Measurements from ENCODE around the gene SLC31A1.
A peak's percentile ranks its signal among the peaks of the same experiment; 100 is the strongest.

SLC31A1 gene

DNA sequence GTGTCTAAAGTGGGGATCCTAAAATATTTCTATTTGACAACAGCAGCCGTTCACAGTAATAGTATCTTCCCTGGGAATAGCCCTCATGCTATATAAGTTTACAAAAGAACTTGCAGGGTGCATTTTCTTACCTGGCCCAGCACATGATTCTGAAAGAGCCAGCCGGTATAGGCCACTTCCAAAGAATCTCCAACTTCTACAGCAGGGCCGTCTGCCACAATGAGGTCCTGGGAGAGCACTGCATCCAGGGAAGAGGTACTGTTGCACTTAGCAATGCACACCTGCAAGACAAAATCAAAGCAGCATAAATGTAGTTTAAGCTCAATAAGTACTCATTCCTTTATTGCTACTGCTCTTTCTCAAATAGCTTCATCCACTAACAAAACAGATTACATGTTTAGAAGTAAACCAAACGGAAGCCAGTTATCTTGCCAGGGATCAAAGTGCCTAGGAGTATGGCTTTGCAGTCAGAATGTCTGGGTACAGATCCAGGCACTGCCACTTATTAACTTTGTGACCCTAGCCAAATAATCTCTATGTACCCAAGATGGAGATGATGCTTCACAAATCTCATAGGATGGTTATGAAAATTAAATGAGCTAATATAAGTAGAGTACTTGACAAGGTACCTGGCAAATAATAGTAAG lies 21.5 kb upstream of the SLC31A1 start:
- peaks cover 24% of the 10 kb centered on the region for H3K36me3 ChIP-seq (replicated peaks)
- H3K27me3 ChIP-seq (ENCODE audit: low read depth): no peaks in the 10 kb centered on the region
- no peaks in the 10 kb centered on the region for H3K4me1 ChIP-seq
- H3K9me3 ChIP-seq: no peaks in the 10 kb centered on the region
- no peak overlapping the region for H3K4me3 ChIP-seq
- DNase-seq (ENCODE audit: low spot score in 2 of 2): no peak
- in situ Hi-C loops (cut with MboI; ENCODE audit: low sequenced_read_pairs): no loop called here

DNA sequence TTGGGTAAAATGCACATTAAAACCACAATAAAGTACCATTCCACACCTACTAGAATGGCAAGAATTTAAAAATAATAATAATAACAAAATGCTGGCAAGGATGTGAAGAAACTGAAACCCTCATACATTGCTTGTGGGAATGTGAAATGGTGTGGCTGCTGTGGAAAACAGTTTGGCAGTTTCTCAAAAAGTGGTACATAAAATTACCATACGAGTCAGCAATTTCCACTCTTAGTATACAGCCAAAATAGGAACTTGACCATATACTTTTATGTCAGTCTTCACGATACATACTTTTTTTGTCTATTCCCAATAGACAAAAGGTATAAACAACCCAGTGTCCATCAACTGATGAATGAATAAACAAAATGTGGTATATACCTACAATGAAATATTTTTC lies 15.9 kb upstream of the SLC31A1 start:
- no peaks in the 10 kb centered on the region for H3K4me1 ChIP-seq
- no peak for DNase-seq (ENCODE audit: low spot score in 2 of 2)
- H3K27me3 ChIP-seq (ENCODE audit: low read depth): no peaks in the 10 kb centered on the region
- peaks cover 18% of the 10 kb centered on the region for H3K36me3 ChIP-seq (replicated peaks)
- no peak overlapping the region for H3K4me3 ChIP-seq
- no peaks in the 10 kb centered on the region for H3K9me3 ChIP-seq
- in situ Hi-C loops (cut with MboI; ENCODE audit: low sequenced_read_pairs): no loop called here

DNA sequence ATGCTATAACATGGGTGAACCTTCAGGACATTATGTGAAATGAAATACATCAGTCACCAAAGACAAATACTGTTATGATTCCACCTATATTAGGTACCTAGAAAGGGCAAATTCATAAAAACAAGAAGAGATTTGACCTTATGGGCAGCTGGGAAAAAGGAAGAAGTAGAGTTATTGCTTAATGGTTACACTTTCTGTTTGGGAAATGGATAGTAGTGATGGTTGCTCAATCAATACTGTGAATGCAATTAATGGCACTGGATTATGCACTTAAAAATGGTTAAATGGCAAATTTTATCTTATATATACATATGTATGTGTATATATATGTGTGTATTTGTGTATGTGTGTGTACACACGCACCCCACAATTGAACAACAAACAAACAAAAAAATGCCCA lies 15.5 kb upstream of the SLC31A1 start:
- in situ Hi-C loops (cut with MboI; ENCODE audit: low sequenced_read_pairs): no loop called here
- Histone ChIP-seq H3K9me3 (no peaks in the 10 kb centered on the region), H3K4me3 (no peak overlapping the region), H3K36me3 (replicated peaks) (peaks cover 23% of the 10 kb centered on the region), H3K27me3 (ENCODE audit: low read depth) (no peaks in the 10 kb centered on the region), H3K4me1 (no peaks in the 10 kb centered on the region)
- DNase-seq (ENCODE audit: low spot score in 2 of 2): no peak

DNA sequence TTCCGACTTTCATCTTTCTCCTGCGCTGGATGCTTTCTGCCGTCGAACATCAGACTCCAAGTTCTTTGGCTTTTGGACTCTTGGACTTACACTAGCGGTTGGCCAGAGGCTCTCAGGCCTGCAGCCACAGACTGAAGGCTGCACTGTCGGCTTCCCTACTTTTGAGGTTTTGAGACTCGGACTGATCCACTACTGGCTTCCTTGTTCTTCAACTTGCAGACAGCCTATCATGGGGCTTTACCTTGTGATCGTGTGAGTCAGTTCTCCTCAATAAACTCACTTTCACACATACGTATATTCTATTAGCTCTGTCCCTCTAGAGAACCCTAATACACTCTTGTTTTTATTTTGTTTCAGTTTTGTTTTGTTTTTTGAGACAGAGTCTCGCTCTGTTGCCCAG lies 10.5 kb upstream of the SLC31A1 start:
- Histone ChIP-seq H3K27me3 (ENCODE audit: low read depth) (no peaks in the 10 kb centered on the region), H3K4me3 (no peak overlapping the region), H3K36me3 (replicated peaks) (peaks cover 21% of the 10 kb centered on the region), H3K4me1 (no peaks in the 10 kb centered on the region), H3K9me3 (no peaks in the 10 kb centered on the region)
- DNase-seq (ENCODE audit: low spot score in 2 of 2): no peak
- in situ Hi-C loops (cut with MboI; ENCODE audit: low sequenced_read_pairs): no loop called here

DNA sequence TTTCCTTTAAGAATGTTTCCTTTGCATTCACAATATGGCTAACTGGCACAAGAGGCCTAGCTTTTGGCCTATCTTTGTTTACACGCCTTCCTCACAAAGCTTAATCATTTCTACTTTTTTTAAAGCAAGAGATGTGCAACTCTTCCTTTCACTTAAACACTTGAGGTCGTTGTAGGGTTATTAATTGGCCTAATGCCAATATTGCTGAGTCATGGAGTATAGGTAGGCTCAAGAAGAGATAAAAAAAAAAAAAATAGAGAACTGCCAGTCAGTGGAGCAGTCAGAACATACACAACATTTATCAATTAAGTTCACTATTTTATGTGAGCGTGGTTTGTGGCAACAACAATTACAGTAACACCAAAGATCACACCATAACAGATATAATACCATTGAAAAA lies 6.2 kb upstream of the SLC31A1 start:
- Histone ChIP-seq H3K4me3 (no peak overlapping the region), H3K9me3 (no peaks in the 10 kb centered on the region), H3K4me1 (peaks cover 13% of the 10 kb centered on the region), H3K27me3 (ENCODE audit: low read depth) (no peaks in the 10 kb centered on the region), H3K36me3 (replicated peaks) (peaks cover 10% of the 10 kb centered on the region; the same call in 1 of the 2 replicates)
- DNase-seq (ENCODE audit: low spot score in 2 of 2): no peak
- in situ Hi-C loops (cut with MboI; ENCODE audit: low sequenced_read_pairs): no loop called here

DNA sequence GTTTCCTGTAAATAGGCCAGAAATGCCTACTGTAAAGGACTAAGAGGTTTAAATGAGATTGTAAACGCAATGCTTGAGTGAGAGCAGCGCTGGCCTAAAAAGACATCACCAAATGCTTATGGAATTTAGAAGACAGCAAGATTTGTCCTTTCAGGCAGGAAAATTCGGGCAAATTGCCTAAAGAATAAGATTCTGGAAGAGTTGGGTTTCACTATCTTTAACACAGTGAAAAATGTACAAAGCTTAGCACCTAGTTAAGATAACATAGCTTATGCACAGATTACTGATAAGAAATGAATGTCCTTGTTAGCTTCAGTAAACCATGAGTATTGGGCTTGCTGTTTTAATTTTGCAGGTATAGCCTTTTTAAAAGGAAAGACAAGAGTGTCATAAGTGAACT lies 4.9 kb upstream of the SLC31A1 start:
- H3K4me3 ChIP-seq: no peak overlapping the region
- in situ Hi-C loops (cut with MboI; ENCODE audit: low sequenced_read_pairs): no loop called here
- H3K36me3 ChIP-seq (replicated peaks): peaks cover 3% of the 10 kb centered on the region; the same call in 1 of the 2 replicates
- no peaks in the 10 kb centered on the region for H3K27me3 ChIP-seq (ENCODE audit: low read depth)
- no peaks in the 10 kb centered on the region for H3K9me3 ChIP-seq
- H3K4me1 ChIP-seq: peaks cover 15% of the 10 kb centered on the region
- DNase-seq (ENCODE audit: low spot score in 2 of 2): no peak

DNA sequence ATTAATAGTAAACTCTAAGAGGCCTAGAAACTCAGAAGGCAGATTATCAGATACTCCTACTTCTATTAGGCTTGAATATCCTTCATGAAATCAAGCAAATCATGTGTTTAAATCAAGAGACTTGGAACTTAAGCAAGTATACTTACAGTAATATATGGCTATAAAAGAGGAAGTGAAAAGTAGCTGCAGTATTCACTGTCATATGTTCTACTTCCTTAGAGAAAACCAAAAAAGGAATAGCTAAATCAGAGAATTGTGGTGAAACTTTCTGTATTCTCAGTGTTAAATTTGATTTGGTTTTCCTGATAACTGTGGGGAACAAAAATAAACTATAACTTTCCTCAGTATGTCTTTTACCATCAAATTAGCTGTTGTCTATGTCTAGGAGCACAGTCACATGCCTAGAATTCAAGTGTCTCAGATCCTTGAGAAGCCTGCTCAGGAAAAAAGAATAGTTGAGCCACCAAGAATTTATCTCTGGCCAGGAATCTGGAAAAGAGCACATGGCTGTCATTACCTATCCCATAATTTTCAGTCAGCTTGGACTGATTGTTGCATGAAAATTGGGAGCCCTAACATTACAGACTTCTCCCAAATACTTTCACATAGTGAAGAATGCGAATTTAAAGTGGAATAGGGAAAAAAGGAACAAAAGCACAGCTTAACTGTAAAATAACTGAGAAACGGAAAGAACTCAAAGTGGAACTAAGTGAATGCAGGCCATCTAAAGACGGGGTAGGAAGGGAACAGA lies 2.0 kb upstream of the SLC31A1 start:
- Histone ChIP-seq H3K4me3 (peak overlapping the region; percentile 80), H3K9me3 (no peaks in the 10 kb centered on the region), H3K27me3 (ENCODE audit: low read depth) (no peaks in the 10 kb centered on the region), H3K36me3 (replicated peaks) (peaks cover 3% of the 10 kb centered on the region; the same call in 1 of the 2 replicates), H3K4me1 (peaks cover 24% of the 10 kb centered on the region)
- in situ Hi-C loops (cut with MboI; ENCODE audit: low sequenced_read_pairs): no loop called here
- no peak for DNase-seq (ENCODE audit: low spot score in 2 of 2)

DNA sequence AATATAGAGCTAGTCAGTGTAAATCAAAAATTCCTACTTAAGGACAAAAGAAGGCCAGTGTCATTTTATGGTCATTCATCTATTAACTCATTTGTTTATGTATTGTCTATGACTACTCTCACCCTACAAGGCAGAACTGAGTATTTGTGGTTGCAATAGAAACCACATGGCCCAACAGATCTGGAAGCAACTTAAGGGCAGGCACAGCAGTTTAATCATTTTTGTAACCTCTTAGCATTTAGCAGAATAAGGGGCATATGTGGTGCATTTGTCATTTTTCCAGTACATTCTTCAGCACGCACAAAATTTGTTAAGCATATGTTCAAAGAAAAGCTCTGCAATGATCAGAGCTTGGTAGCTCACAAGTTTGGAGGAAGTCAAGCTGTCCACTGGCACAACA lies 1.4 kb upstream of the SLC31A1 start:
- DNase-seq (ENCODE audit: low spot score in 2 of 2): no peak
- H3K36me3 ChIP-seq (replicated peaks): peaks cover 2% of the 10 kb centered on the region; the same call in 1 of the 2 replicates
- peak overlapping the region; percentile 80 for H3K4me3 ChIP-seq
- in situ Hi-C loops (cut with MboI; ENCODE audit: low sequenced_read_pairs): no loop called here
- peaks cover 24% of the 10 kb centered on the region for H3K4me1 ChIP-seq
- H3K27me3 ChIP-seq (ENCODE audit: low read depth): no peaks in the 10 kb centered on the region
- no peaks in the 10 kb centered on the region for H3K9me3 ChIP-seq

DNA sequence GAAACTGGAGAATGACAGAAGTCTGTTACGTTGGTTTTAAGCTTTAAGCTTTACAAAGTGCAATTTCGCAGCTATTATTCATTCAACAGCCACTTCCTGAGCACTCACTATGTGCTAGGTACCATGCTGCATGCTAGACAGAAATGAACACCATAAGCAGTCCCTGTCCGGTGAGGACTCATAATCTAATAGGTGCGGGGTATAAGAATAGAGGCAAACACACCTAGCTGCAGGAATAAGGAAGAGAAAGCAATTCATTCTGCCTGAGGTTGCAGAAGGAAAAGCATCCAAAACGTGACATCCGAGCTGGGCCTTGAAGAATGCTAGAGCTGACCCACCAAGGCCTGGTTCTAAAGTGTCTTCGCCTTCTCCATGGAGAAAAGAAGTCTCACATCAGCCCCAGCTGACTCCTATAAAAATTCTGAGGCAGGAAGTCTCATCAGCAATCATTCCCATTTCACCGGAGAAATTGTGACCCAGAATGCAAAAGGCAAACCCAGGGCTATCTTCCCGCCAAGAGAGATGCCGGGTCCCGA lies 809 bp upstream of the SLC31A1 start:
- Histone ChIP-seq H3K4me3 (peak overlapping the region; percentile 80), H3K36me3 (replicated peaks) (peaks cover 2% of the 10 kb centered on the region; the same call in 1 of the 2 replicates), H3K27me3 (ENCODE audit: low read depth) (no peaks in the 10 kb centered on the region), H3K4me1 (peaks cover 24% of the 10 kb centered on the region), H3K9me3 (no peaks in the 10 kb centered on the region)
- in situ Hi-C loops (cut with MboI; ENCODE audit: low sequenced_read_pairs): no loop called here
- no peak for DNase-seq (ENCODE audit: low spot score in 2 of 2)

DNA sequence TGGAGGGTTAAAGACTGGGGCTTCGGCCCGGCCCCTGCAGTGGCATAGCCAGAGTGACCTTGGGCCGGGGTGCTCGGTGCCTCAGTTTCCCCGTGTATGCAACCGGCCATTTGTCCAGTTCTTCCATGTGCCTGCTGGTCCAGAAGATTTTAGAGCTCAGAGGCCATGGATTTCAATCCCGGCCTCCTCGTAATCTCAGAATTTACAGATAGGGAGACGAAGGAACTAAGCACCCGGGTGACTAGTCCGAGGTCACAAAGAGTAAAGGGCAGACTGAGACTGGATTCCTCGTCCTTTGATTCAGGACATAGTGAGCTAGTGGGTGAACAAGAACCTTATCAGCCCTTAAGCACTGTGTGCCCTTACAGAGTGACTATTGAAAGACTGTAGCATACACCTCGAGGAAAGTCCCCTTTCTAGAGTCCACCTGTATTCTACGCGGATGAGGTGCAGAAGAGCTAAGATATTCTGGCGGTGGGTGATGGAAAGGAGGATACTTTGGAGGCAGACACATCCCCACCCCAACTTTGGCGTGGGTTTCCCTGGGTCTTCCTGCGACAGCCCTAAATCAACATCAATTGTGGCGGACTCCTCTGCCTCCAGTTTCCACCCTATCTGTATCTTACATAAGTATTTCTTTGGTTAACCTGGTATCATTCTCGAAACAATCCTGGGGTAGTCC lies 597 bp downstream of the SLC31A1 start:
- in situ Hi-C loops (cut with MboI; ENCODE audit: low sequenced_read_pairs): no loop called here
- DNase-seq (ENCODE audit: low spot score in 2 of 2): peak in 1 of 2 experiments; percentile 22
- peak overlapping the region; percentile 80 for H3K4me3 ChIP-seq

DNA sequence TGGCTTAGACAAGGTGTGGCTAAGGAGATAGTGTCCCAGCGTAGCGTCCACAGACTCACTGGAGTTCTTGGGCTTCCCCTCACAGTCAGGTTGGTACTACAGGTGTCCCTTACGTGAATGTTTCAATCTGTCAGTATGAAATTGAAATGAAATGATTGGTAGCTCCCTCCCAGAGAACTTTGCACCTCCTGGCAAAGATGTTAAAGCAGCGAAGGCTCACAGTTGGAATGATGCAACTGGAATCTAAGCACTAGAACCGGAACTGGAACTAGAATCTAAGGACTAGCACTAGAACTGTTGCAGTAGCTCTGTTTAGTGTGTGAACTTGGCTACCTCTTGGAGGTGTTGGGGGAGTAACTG lies 1.1 kb downstream of the SLC31A1 start:
- H3K27me3 ChIP-seq (ENCODE audit: low read depth): no peaks in the 10 kb centered on the region
- in situ Hi-C loops (cut with MboI; ENCODE audit: low sequenced_read_pairs): no loop called here
- H3K36me3 ChIP-seq (replicated peaks): peaks cover 2% of the 10 kb centered on the region; the same call in 1 of the 2 replicates
- no peak for DNase-seq (ENCODE audit: low spot score in 2 of 2)
- peak overlapping the region; percentile 80 for H3K4me3 ChIP-seq
- no peaks in the 10 kb centered on the region for H3K9me3 ChIP-seq
- peaks cover 24% of the 10 kb centered on the region for H3K4me1 ChIP-seq

More for the DNA sequence above, 597 bp downstream of the SLC31A1 start:
- Histone ChIP-seq H3K27me3 (ENCODE audit: low read depth) (no peaks in the 10 kb centered on the region), H3K9me3 (no peaks in the 10 kb centered on the region), H3K4me1 (peaks cover 24% of the 10 kb centered on the region), H3K36me3 (replicated peaks) (peaks cover 2% of the 10 kb centered on the region; the same call in 1 of the 2 replicates)

DNA sequence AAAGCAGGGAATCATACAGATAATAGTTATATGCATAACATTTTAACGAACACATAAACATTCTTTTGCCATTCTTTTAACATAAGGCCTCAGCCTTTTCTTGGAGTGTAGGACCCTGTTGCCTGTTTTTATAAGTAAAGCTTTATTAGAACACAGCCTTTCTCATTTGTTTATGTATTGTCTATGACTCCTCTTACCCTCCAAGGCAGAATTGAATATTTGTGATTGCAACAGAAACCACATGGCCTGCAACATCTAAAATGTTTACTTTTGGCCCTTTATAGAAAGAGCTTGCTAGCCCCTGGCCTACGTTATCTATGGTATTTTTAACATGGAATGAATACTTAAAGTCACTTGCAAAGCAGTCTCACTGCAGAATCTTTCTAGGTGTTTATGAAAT lies 2.6 kb downstream of the SLC31A1 start:
- Histone ChIP-seq H3K36me3 (replicated peaks) (peaks cover 2% of the 10 kb centered on the region; the same call in 1 of the 2 replicates), H3K4me1 (peaks cover 31% of the 10 kb centered on the region), H3K4me3 (no peak overlapping the region), H3K27me3 (ENCODE audit: low read depth) (no peaks in the 10 kb centered on the region), H3K9me3 (no peaks in the 10 kb centered on the region)
- no peak for DNase-seq (ENCODE audit: low spot score in 2 of 2)
- in situ Hi-C loops (cut with MboI; ENCODE audit: low sequenced_read_pairs): no loop called here

DNA sequence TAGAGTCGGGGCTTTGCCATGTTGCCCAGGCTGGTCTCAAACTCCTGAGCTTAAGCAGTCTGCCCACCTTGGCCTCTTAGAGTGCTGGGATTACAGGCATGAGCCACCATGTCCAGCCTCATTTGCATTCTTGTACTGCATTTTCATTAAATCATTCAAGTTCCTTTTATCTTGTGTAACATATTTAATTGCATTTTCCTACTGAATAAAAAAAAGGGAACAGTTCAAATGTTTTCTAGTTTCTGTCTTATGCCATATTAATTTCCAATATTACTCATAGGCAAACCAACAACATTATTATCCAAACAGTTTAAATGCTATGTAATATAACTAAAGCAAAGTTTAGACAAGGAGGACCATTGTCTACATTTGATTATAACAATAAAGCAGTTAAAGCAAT lies 6.1 kb downstream of the SLC31A1 start:
- Histone ChIP-seq H3K36me3 (replicated peaks) (0 out of 2 replicates have a peak, but pooled peaks cover 2% of the 10 kb centered on the region), H3K4me1 (peaks cover 21% of the 10 kb centered on the region), H3K9me3 (no peaks in the 10 kb centered on the region), H3K4me3 (no peak overlapping the region), H3K27me3 (ENCODE audit: low read depth) (no peaks in the 10 kb centered on the region)
- no peak for DNase-seq (ENCODE audit: low spot score in 2 of 2)
- in situ Hi-C loops (cut with MboI; ENCODE audit: low sequenced_read_pairs): no loop called here

All from HAP-1 (cell line).